HG03432 (cell line): ENCODE results near the gene KHSRP.
A peak's percentile ranks its signal among the peaks of the same experiment; 100 is the strongest.

ENCODE experiments used
- ATAC-seq: cut with Tn5 transposase; IDR thresholded peaks from one replicate; pipeline ENCODE4 v1.9.1; 2021; ENCODE audit warnings: mild to moderate bottlenecking, moderate library complexity; ENCODE audit not compliant: unreplicated experiment

KHSRP gene

GRCh38 chr19:6424195-6424938 is at the start of gene KHSRP:
Gene KHSRP, minus strand, starts transcription at chr19:6424811. Its CDS starts 110 bp downstream, at chr19:6424701.
- no peak for ATAC-seq

- ATAC-seq: no peak
These were observed 49.0 kb upstream of the KHSRP start for GRCh38 chr19:6473647-6474046.

GRCh38 chr19:6472713-6473112 is 48.1 kb upstream of the KHSRP start:
- ATAC-seq: no peak

GRCh38 chr19:6471076-6471475 is 46.5 kb upstream of the KHSRP start:
- no peak for ATAC-seq

GRCh38 chr19:6470173-6470572 is 45.6 kb upstream of the KHSRP start:
- no peak for ATAC-seq

GRCh38 chr19:6467384-6467783 is 42.8 kb upstream of the KHSRP start:
- no peak for ATAC-seq

- ATAC-seq: no peak
These were observed 42.1 kb upstream of the KHSRP start for GRCh38 chr19:6466526-6467248.

- ATAC-seq: no peak
These were observed 41.1 kb upstream of the KHSRP start for GRCh38 chr19:6465663-6466062.

- no peak for ATAC-seq
These were observed 40.4 kb upstream of the KHSRP start for GRCh38 chr19:6465006-6465405.

GRCh38 chr19:6464070-6464873 is 39.7 kb upstream of the KHSRP start, which contains the start of gene CRB3:
Gene CRB3, plus strand, starts transcription at chr19:6464271. Its CDS starts 431 bp downstream, at chr19:6464702.
- ATAC-seq: no peak

GRCh38 chr19:6460099-6460884 is 35.7 kb upstream of the KHSRP start:
- ATAC-seq: peak; percentile 72

- peak; percentile 38 for ATAC-seq
These were observed 34.9 kb upstream of the KHSRP start, which contains the start of gene SLC25A23 for GRCh38 chr19:6459262-6460098. Gene SLC25A23, minus strand, starts transcription at chr19:6459792. Its CDS starts 164 bp downstream, at chr19:6459628.

GRCh38 chr19:6458695-6459261 is 34.2 kb upstream of the KHSRP start:
- no peak for ATAC-seq

- ATAC-seq: no peak
These were observed 33.5 kb upstream of the KHSRP start for GRCh38 chr19:6457958-6458694.

GRCh38 chr19:6455924-6456323 is 31.3 kb upstream of the KHSRP start:
- no peak for ATAC-seq

GRCh38 chr19:6453951-6454565 is 29.4 kb upstream of the KHSRP start:
- no peak for ATAC-seq

- no peak for ATAC-seq
These were observed 28.3 kb upstream of the KHSRP start for GRCh38 chr19:6452899-6453298.

GRCh38 chr19:6452223-6452614 is 27.6 kb upstream of the KHSRP start:
- ATAC-seq: no peak
